ENCODE data around the gene GALNT2. TPM values are rescaled to one million over a fixed set of nuclear protein-coding genes. Genes with fewer than 3 reads are reported as not detected.

GALNT2 gene
- total and polyA plus RNA-seq, 10 of the 15 experiments (the other 5 are each of a cell fraction or from before 2014, with no cell fraction given): 0.52 to 27.7 (median 16.3) TPM

GRCh38 chr1:230048922-230049321 is 18.1 kb upstream of the GALNT2 start (continued):
- TF ChIP-seq, protein P1, sequence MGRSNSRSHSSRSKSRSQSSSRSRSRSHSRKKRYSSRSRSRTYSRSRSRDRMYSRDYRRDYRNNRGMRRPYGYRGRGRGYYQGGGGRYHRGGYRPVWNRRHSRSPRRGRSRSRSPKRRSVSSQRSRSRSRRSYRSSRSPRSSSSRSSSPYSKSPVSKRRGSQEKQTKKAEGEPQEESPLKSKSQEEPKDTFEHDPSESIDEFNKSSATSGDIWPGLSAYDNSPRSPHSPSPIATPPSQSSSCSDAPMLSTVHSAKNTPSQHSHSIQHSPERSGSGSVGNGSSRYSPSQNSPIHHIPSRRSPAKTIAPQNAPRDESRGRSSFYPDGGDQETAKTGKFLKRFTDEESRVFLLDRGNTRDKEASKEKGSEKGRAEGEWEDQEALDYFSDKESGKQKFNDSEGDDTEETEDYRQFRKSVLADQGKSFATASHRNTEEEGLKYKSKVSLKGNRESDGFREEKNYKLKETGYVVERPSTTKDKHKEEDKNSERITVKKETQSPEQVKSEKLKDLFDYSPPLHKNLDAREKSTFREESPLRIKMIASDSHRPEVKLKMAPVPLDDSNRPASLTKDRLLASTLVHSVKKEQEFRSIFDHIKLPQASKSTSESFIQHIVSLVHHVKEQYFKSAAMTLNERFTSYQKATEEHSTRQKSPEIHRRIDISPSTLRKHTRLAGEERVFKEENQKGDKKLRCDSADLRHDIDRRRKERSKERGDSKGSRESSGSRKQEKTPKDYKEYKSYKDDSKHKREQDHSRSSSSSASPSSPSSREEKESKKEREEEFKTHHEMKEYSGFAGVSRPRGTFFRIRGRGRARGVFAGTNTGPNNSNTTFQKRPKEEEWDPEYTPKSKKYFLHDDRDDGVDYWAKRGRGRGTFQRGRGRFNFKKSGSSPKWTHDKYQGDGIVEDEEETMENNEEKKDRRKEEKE (IDR thresholded peaks at IDR 0.05): no peak
- TF ChIP-seq IRF4 (IDR thresholded peaks at IDR 0.05; ENCODE audit: low read depth, low read length): no peak
- TF ChIP-seq, protein P2, sequence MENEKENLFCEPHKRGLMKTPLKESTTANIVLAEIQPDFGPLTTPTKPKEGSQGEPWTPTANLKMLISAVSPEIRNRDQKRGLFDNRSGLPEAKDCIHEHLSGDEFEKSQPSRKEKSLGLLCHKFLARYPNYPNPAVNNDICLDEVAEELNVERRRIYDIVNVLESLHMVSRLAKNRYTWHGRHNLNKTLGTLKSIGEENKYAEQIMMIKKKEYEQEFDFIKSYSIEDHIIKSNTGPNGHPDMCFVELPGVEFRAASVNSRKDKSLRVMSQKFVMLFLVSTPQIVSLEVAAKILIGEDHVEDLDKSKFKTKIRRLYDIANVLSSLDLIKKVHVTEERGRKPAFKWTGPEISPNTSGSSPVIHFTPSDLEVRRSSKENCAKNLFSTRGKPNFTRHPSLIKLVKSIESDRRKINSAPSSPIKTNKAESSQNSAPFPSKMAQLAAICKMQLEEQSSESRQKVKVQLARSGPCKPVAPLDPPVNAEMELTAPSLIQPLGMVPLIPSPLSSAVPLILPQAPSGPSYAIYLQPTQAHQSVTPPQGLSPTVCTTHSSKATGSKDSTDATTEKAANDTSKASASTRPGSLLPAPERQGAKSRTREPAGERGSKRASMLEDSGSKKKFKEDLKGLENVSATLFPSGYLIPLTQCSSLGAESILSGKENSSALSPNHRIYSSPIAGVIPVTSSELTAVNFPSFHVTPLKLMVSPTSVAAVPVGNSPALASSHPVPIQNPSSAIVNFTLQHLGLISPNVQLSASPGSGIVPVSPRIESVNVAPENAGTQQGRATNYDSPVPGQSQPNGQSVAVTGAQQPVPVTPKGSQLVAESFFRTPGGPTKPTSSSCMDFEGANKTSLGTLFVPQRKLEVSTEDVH (IDR thresholded peaks at IDR 0.05; ENCODE audit: low read depth, partially characterized antibody): no peak
- no peak for TF ChIP-seq MYC (IDR thresholded peaks at IDR 0.05; ENCODE audit: insufficient read depth, insufficient read length, insufficient replicate concordance, low read length, severe bottlenecking)
- TF ChIP-seq CREM (IDR thresholded peaks at IDR 0.05; ENCODE audit: low read depth): no peak
- no peak for TF ChIP-seq NFYB (IDR thresholded peaks at IDR 0.05; ENCODE audit: insufficient read depth, low read depth, low read length)
- TF ChIP-seq SKIL (IDR thresholded peaks at IDR 0.05; ENCODE audit: low read depth, poor library complexity, severe bottlenecking): no peak
- no peak for TF ChIP-seq TCF7 (IDR thresholded peaks at IDR 0.05; ENCODE audit: borderline replicate concordance)
- no peak for TF ChIP-seq ZNF217 (IDR thresholded peaks at IDR 0.05)
- no peak for TF ChIP-seq SMARCA5 (IDR thresholded peaks at IDR 0.05)
- TF ChIP-seq MEF2A (IDR thresholded peaks at IDR 0.05; ENCODE audit: insufficient read depth, low read depth, low read length): no peak
